ENCODE results near the gene THADA.

THADA gene

DNA sequence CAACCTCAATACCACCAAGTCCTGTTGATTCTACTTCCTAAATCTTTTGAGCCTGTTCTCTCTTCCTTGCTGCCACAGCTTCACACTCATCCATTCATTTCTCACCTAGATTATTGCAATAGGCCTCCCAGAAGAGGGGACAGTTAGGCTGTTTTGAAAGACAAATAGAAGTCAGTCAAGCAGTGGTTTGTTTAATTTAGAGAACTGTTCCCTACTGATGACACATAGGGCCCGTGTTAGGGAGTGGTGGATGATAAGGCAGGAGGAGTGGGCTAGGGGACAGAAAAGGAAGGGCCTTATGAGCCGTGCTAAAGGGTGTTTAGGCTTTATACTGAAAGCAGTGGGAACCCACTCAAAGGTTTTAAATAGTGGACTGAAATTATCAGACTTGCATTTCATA, 309.9 kb downstream of the THADA start:
- ChIA-PET POLR2A (no interaction called here), CTCF (no interaction called here)
- Histone ChIP-seq H3K4me3 (ENCODE audit: low read depth, low read length) (no peak overlapping the region), H3K36me3 (ENCODE audit: control insufficient read depth in 2 of 2, insufficient read depth in 1 of 2, low read length in 2 of 2) (peaks cover 4 to 46% of the 10 kb centered on the region in 2 experiments; a peak in 2 of 3 replicates), H3K4me1 (ENCODE audit: control insufficient read depth, insufficient read depth, low read length) (no peaks in the 10 kb centered on the region), H3K27ac (ENCODE audit: extremely low read depth, low read depth, low read length) (no peak overlapping the region), H3K9me3 (ENCODE audit: control insufficient read depth, insufficient read depth, low read depth, low read length) (no peaks in the 10 kb centered on the region)
- TF ChIP-seq GLIS1 (tag by site-specific recombination; IDR thresholded peaks at IDR 0.05) (no peak), ZNF292 (tag by site-specific recombination; IDR thresholded peaks at IDR 0.05; ENCODE audit: borderline replicate concordance, low read depth) (no peak), KLF16 (tag by site-specific recombination; IDR thresholded peaks at IDR 0.05) (no peak), ZNF394 (tag by site-specific recombination; IDR thresholded peaks at IDR 0.05; ENCODE audit: borderline replicate concordance) (no peak), FEZF1 (tag by site-specific recombination; IDR thresholded peaks at IDR 0.05) (no peak), SP7 (tag by site-specific recombination; IDR thresholded peaks at IDR 0.05) (no peak), YY2 (tag by site-specific recombination; IDR thresholded peaks at IDR 0.05) (no peak), ZNF677 (tag by site-specific recombination; IDR thresholded peaks at IDR 0.05) (no peak), ZIC2 (tag by site-specific recombination; IDR thresholded peaks at IDR 0.05) (no peak), ZBTB20 (tag by site-specific recombination; IDR thresholded peaks at IDR 0.05) (no peak), ZNF132 (tag by site-specific recombination; IDR thresholded peaks at IDR 0.05; ENCODE audit: borderline replicate concordance) (no peak), ZEB2 (tag by site-specific recombination; IDR thresholded peaks at IDR 0.05) (no peak), ZSCAN23 (tag by site-specific recombination; IDR thresholded peaks at IDR 0.05) (no peak), ZFP3 (tag by site-specific recombination; IDR thresholded peaks at IDR 0.05; ENCODE audit: low read depth) (no peak)
- TF ChIP-seq, protein P1, sequence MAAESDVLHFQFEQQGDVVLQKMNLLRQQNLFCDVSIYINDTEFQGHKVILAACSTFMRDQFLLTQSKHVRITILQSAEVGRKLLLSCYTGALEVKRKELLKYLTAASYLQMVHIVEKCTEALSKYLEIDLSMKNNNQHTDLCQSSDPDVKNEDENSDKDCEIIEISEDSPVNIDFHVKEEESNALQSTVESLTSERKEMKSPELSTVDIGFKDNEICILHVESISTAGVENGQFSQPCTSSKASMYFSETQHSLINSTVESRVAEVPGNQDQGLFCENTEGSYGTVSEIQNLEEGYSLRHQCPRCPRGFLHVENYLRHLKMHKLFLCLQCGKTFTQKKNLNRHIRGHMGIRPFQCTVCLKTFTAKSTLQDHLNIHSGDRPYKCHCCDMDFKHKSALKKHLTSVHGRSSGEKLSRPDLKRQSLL (tag by site-specific recombination; IDR thresholded peaks at IDR 0.05), result no peak

DNA sequence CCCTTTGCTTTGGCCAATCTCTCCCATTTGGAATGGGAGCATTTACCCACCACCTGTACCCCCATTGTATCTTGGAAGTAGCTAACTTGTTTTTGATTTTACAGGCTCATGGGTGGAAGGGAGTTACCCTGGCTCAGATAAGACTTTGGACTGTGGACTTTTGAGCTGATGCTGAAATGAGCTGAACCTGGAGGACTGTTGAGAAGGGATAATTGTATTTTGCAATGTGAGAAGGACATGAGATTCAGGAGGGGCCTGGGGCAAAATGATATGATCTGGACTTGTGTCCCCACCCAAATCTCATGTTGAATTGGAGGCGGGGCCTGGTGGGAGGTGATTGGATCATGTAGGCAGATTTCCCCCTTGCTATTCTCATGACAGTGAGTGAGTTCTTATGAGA, 310.9 kb downstream of the THADA start:
- H3K27ac ChIP-seq (ENCODE audit: extremely low read depth, low read depth, low read length), result no peak overlapping the region
- TF ChIP-seq, protein P2, sequence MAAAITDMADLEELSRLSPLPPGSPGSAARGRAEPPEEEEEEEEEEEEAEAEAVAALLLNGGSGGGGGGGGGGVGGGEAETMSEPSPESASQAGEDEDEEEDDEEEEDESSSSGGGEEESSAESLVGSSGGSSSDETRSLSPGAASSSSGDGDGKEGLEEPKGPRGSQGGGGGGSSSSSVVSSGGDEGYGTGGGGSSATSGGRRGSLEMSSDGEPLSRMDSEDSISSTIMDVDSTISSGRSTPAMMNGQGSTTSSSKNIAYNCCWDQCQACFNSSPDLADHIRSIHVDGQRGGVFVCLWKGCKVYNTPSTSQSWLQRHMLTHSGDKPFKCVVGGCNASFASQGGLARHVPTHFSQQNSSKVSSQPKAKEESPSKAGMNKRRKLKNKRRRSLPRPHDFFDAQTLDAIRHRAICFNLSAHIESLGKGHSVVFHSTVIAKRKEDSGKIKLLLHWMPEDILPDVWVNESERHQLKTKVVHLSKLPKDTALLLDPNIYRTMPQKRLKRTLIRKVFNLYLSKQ (tag by site-specific recombination; IDR thresholded peaks at IDR 0.05; ENCODE audit: borderline replicate concordance), result no peak
- TF ChIP-seq, protein P3, sequence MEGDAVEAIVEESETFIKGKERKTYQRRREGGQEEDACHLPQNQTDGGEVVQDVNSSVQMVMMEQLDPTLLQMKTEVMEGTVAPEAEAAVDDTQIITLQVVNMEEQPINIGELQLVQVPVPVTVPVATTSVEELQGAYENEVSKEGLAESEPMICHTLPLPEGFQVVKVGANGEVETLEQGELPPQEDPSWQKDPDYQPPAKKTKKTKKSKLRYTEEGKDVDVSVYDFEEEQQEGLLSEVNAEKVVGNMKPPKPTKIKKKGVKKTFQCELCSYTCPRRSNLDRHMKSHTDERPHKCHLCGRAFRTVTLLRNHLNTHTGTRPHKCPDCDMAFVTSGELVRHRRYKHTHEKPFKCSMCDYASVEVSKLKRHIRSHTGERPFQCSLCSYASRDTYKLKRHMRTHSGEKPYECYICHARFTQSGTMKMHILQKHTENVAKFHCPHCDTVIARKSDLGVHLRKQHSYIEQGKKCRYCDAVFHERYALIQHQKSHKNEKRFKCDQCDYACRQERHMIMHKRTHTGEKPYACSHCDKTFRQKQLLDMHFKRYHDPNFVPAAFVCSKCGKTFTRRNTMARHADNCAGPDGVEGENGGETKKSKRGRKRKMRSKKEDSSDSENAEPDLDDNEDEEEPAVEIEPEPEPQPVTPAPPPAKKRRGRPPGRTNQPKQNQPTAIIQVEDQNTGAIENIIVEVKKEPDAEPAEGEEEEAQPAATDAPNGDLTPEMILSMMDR (tag by site-specific recombination; IDR thresholded peaks at IDR 0.05), result no peak
- TF ChIP-seq, protein P4, sequence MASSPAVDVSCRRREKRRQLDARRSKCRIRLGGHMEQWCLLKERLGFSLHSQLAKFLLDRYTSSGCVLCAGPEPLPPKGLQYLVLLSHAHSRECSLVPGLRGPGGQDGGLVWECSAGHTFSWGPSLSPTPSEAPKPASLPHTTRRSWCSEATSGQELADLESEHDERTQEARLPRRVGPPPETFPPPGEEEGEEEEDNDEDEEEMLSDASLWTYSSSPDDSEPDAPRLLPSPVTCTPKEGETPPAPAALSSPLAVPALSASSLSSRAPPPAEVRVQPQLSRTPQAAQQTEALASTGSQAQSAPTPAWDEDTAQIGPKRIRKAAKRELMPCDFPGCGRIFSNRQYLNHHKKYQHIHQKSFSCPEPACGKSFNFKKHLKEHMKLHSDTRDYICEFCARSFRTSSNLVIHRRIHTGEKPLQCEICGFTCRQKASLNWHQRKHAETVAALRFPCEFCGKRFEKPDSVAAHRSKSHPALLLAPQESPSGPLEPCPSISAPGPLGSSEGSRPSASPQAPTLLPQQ (tag by site-specific recombination; IDR thresholded peaks at IDR 0.05), result no peak
- H3K36me3 ChIP-seq (ENCODE audit: control insufficient read depth in 2 of 2, insufficient read depth in 1 of 2, low read length in 2 of 2), result peaks cover 4 to 41% of the 10 kb centered on the region in 2 experiments; a peak in 2 of 3 replicates
- H3K4me3 ChIP-seq (ENCODE audit: low read depth, low read length), result no peak overlapping the region
- no peaks in the 10 kb centered on the region for H3K9me3 ChIP-seq (ENCODE audit: control insufficient read depth, insufficient read depth, low read depth, low read length)
- ChIA-PET CTCF (no interaction called here), POLR2A (no interaction called here)
- H3K4me1 ChIP-seq (ENCODE audit: control insufficient read depth, insufficient read depth, low read length), result no peaks in the 10 kb centered on the region

Data from HEK293 (cell line).